GM21737 (cell line): Measurements from ENCODE around the gene LINGO3.

Experiments
- ATAC-seq: cut with Tn5 transposase; IDR thresholded peaks from one replicate; pipeline ENCODE4 v1.9.1; 2021; ENCODE audit warnings: mild to moderate bottlenecking, moderate library complexity; ENCODE audit not compliant: unreplicated experiment

Gene LINGO3

GRCh38 chr19:2327773-2328400 lies 19.9 kb upstream of the LINGO3 start:
- ATAC-seq = no peak

- no peak for ATAC-seq
Measured at GRCh38 chr19:2326699-2327360, 18.9 kb upstream of the LINGO3 start.

- no peak for ATAC-seq
Measured at GRCh38 chr19:2325281-2326046, 17.5 kb upstream of the LINGO3 start.

GRCh38 chr19:2324220-2324948 lies 16.4 kb upstream of the LINGO3 start:
- no peak for ATAC-seq

GRCh38 chr19:2323707-2324106 lies 15.8 kb upstream of the LINGO3 start:
- no peak for ATAC-seq

- no peak for ATAC-seq
Measured at GRCh38 chr19:2321565-2322283, 13.8 kb upstream of the LINGO3 start.

GRCh38 chr19:2320939-2321338 lies 13.0 kb upstream of the LINGO3 start:
- no peak for ATAC-seq

GRCh38 chr19:2320049-2320448 lies 12.1 kb upstream of the LINGO3 start:
- no peak for ATAC-seq

- no peak for ATAC-seq
Measured at GRCh38 chr19:2319551-2319950, 11.6 kb upstream of the LINGO3 start.

GRCh38 chr19:2318923-2319322 lies 11.0 kb upstream of the LINGO3 start:
- ATAC-seq = no peak

- ATAC-seq = no peak
Measured at GRCh38 chr19:2317756-2318155, 9.8 kb upstream of the LINGO3 start.

- ATAC-seq = no peak
Measured at GRCh38 chr19:2317300-2317699, 9.3 kb upstream of the LINGO3 start.

GRCh38 chr19:2315818-2316353 lies 7.9 kb upstream of the LINGO3 start:
- ATAC-seq = no peak

GRCh38 chr19:2315121-2315817 lies 7.3 kb upstream of the LINGO3 start:
- ATAC-seq = no peak

- no peak for ATAC-seq
Measured at GRCh38 chr19:2312820-2313501, 5.0 kb upstream of the LINGO3 start.

GRCh38 chr19:2311093-2311492 lies 3.1 kb upstream of the LINGO3 start:
- no peak for ATAC-seq

- ATAC-seq = no peak
Measured at GRCh38 chr19:2309734-2310362, 1.9 kb upstream of the LINGO3 start.

- ATAC-seq = no peak
Measured at GRCh38 chr19:2307518-2308012, 389 bp downstream of the LINGO3 start.

GRCh38 chr19:2306971-2307370 lies 983 bp downstream of the LINGO3 start:
- no peak for ATAC-seq
